ENCODE results near the gene SORBS2. TPM values are rescaled to one million over a fixed set of nuclear protein-coding genes. Genes with fewer than 3 reads are reported as not detected.

Gene SORBS2
- total RNA-seq, 4 donors from 2014 or later = 290 to 437 (median 377) TPM

- no peaks in the 10 kb centered on the region for H3K36me3 ChIP-seq
- intact Hi-C loops (cut with DNase I) = no loop called here
- H3K27ac ChIP-seq = peak overlapping the region in 1 of 3 donors; percentile 0
Measured at GRCh38 chr4:185749858-185750257, 62.1 kb downstream of the SORBS2 start.

GRCh38 chr4:185748901-185749390, 63.0 kb downstream of the SORBS2 start:
- 88 to 91% methylated on average over 3 of the region's 3 CpGs for WGBS, 2 donors
- peaks cover 12 to 14% of the 10 kb centered on the region in 2 donors for H3K4me1 ChIP-seq
- intact Hi-C loops (cut with DNase I) = no loop called here
- no peaks in the 10 kb centered on the region for H3K27me3 ChIP-seq
- DNase-seq = no peak
- H3K36me3 ChIP-seq = no peaks in the 10 kb centered on the region
- no peaks in the 10 kb centered on the region for H3K9me3 ChIP-seq
- TF ChIP-seq CTCF (IDR thresholded peaks at IDR 0.05) (no peak), POLR2A (IDR thresholded peaks at IDR 0.05) (no peak)
- peak overlapping the region in 1 of 3 donors; percentile 14 for H3K27ac ChIP-seq
- no peak overlapping the region for H3K4me3 ChIP-seq (replicated peaks in 1 of 3)

More at GRCh38 chr4:185749858-185750257, 62.1 kb downstream of the SORBS2 start:
- TF ChIP-seq CTCF (IDR thresholded peaks at IDR 0.05) (no peak), POLR2A (IDR thresholded peaks at IDR 0.05) (no peak)
- Histone ChIP-seq H3K4me3 (replicated peaks in 1 of 3) (no peak overlapping the region), H3K27me3 (no peaks in the 10 kb centered on the region), H3K4me1 (peaks cover 8 to 14% of the 10 kb centered on the region in 2 donors), H3K9me3 (no peaks in the 10 kb centered on the region)
- DNase-seq = no peak
- WGBS, 2 donors = 70 to 83% methylated on average over 5 of the region's 5 CpGs

- WGBS, 2 donors = 87 to 93% methylated on average over 9 of the region's 9 CpGs
- H3K27ac ChIP-seq = peak overlapping the region in 1 of 3 donors; percentile 18
- H3K4me3 ChIP-seq (replicated peaks in 1 of 3) = no peak overlapping the region
- no peaks in the 10 kb centered on the region for H3K9me3 ChIP-seq
- TF ChIP-seq POLR2A (IDR thresholded peaks at IDR 0.05) (no peak), CTCF (IDR thresholded peaks at IDR 0.05) (no peak)
- no peak for DNase-seq
- intact Hi-C loops (cut with DNase I) = no loop called here
- H3K4me1 ChIP-seq = peaks cover 29 to 40% of the 10 kb centered on the region in 2 donors
- no peaks in the 10 kb centered on the region for H3K36me3 ChIP-seq
- no peaks in the 10 kb centered on the region for H3K27me3 ChIP-seq
Measured at GRCh38 chr4:185745891-185746290, 66.1 kb downstream of the SORBS2 start.

- intact Hi-C loops (cut with DNase I) = no loop called here
- Histone ChIP-seq H3K36me3 (no peaks in the 10 kb centered on the region), H3K9me3 (no peaks in the 10 kb centered on the region), H3K4me1 (peaks cover 29 to 41% of the 10 kb centered on the region in 2 donors), H3K27ac (peak overlapping the region in 1 of 3 donors; percentile 6), H3K27me3 (no peaks in the 10 kb centered on the region), H3K4me3 (replicated peaks in 1 of 3) (no peak overlapping the region)
- 81 to 92% methylated on average over 9 of the region's 9 CpGs for WGBS, 2 donors
- TF ChIP-seq POLR2A (IDR thresholded peaks at IDR 0.05) = no peak
- no peak for TF ChIP-seq CTCF (IDR thresholded peaks at IDR 0.05)
- DNase-seq = no peak
Measured at GRCh38 chr4:185744946-185745345, 67.0 kb downstream of the SORBS2 start.

GRCh38 chr4:185744488-185744862, 67.5 kb downstream of the SORBS2 start:
- intact Hi-C loops (cut with DNase I) = no loop called here
- no peaks in the 10 kb centered on the region for H3K36me3 ChIP-seq
- H3K4me1 ChIP-seq = peaks cover 29 to 45% of the 10 kb centered on the region in 2 donors

More at GRCh38 chr4:185744488-185744862, 67.5 kb downstream of the SORBS2 start:
- WGBS, 2 donors = 83 to 85% methylated on average over 1 of the region's 1 CpG
- Histone ChIP-seq H3K27ac (peak overlapping the region in 1 of 3 donors; percentile 6), H3K9me3 (no peaks in the 10 kb centered on the region), H3K27me3 (no peaks in the 10 kb centered on the region), H3K4me3 (replicated peaks in 1 of 3) (no peak overlapping the region)
- no peak for DNase-seq
- TF ChIP-seq POLR2A (IDR thresholded peaks at IDR 0.05) = no peak
- no peak for TF ChIP-seq CTCF (IDR thresholded peaks at IDR 0.05)

All from thyroid gland (tissue), 4 donors.